RWPE2 (cell line): ENCODE results near the gene TENM4.

Experiments used
- ATAC-seq: fragments of 200-7000 bp; cut with Tn5 transposase; 3 replicates; pipeline ENCODE4 v1.9.1; 2021; ENCODE audit warnings: low read depth
- DNase-seq: peaks from one replicate; pipeline ENCODE4 v3.0.0-alpha.2; 2020; ENCODE audit warnings: low spot score
- H3K27ac ChIP-seq: fragments of 450-650 bp; 2 replicates; pipeline ENCODE4 v1.5.1; 2017; ENCODE audit warnings: mild to moderate bottlenecking; ENCODE audit not compliant: poor library complexity, severe bottlenecking
- H3K27me3 ChIP-seq: fragments of 250-450 bp; sonication (Bioruptor Pico); 2 replicates; pipeline ENCODE4 v1.5.1; 2021; ENCODE audit warnings: mild to moderate bottlenecking, moderate library complexity; ENCODE audit not compliant: insufficient read depth, poor library complexity, severe bottlenecking
- H3K36me3 ChIP-seq: fragments of 250-450 bp; sonication (Bioruptor Pico); 2 replicates; pipeline ENCODE4 v1.5.1; 2020; ENCODE audit warnings: low read depth, mild to moderate bottlenecking, moderate library complexity
- H3K4me1 ChIP-seq: fragments of 250-450 bp; sonication (Bioruptor Pico); 2 replicates; pipeline ENCODE4 v1.5.1; 2021; ENCODE audit warnings: mild to moderate bottlenecking, moderate library complexity; ENCODE audit not compliant: insufficient read depth, poor library complexity, severe bottlenecking
- H3K4me3 ChIP-seq: fragments of 250-450 bp; sonication (Bioruptor Pico); 2 replicates; pipeline ENCODE4 v1.5.1; 2021; ENCODE audit warnings: mild to moderate bottlenecking, moderate library complexity; ENCODE audit not compliant: severe bottlenecking
- H3K9me3 ChIP-seq: fragments of 250-450 bp; sonication (Bioruptor Pico); 2 replicates; pipeline ENCODE4 v1.5.1; 2021; ENCODE audit warnings: mild to moderate bottlenecking, moderate library complexity; ENCODE audit not compliant: severe bottlenecking
- CTCF ChIP-seq: fragments of 450-650 bp; IDR thresholded peaks from one replicate; pipeline ENCODE4 v1.5.1; 2017; ENCODE audit warnings: mild to moderate bottlenecking, moderate library complexity; ENCODE audit not compliant: poor library complexity, severe bottlenecking

Gene TENM4

GRCh38 chr11:79465160-79465559 lies 24.3 kb upstream of the TENM4 start:
- Histone ChIP-seq H3K27ac (no peak overlapping the region), H3K4me1 (peaks cover 4% of the 10 kb centered on the region), H3K9me3 (no peaks in the 10 kb centered on the region), H3K36me3 (no peaks in the 10 kb centered on the region), H3K27me3 (no peaks in the 10 kb centered on the region), H3K4me3 (no peak overlapping the region)
- ATAC-seq (no peak), DNase-seq (no peak)
- TF ChIP-seq CTCF, result no peak

- ATAC-seq (no peak), DNase-seq (no peak)
- Histone ChIP-seq H3K4me1 (peaks cover 4% of the 10 kb centered on the region), H3K27me3 (no peaks in the 10 kb centered on the region), H3K4me3 (no peak overlapping the region), H3K36me3 (no peaks in the 10 kb centered on the region), H3K9me3 (no peaks in the 10 kb centered on the region), H3K27ac (no peak overlapping the region)
- TF ChIP-seq CTCF, result no peak
These were observed 21.1 kb upstream of the TENM4 start for GRCh38 chr11:79461666-79462645.

- Histone ChIP-seq H3K27ac (no peak overlapping the region), H3K36me3 (no peaks in the 10 kb centered on the region), H3K27me3 (no peaks in the 10 kb centered on the region), H3K4me1 (peaks cover 4% of the 10 kb centered on the region), H3K4me3 (no peak overlapping the region), H3K9me3 (no peaks in the 10 kb centered on the region)
- peak; percentile 71 for TF ChIP-seq CTCF
- ATAC-seq (peak; percentile 92), DNase-seq (no peak)
These were observed 20.3 kb upstream of the TENM4 start for GRCh38 chr11:79461144-79461543.

GRCh38 chr11:79458709-79459108 lies 17.9 kb upstream of the TENM4 start:
- DNase-seq (no peak), ATAC-seq (no peak)
- no peaks in the 10 kb centered on the region for H3K36me3 ChIP-seq
- no peaks in the 10 kb centered on the region for H3K27me3 ChIP-seq
- no peak overlapping the region for H3K27ac ChIP-seq
- no peak for TF ChIP-seq CTCF
- peaks cover 4% of the 10 kb centered on the region for H3K4me1 ChIP-seq
- H3K9me3 ChIP-seq, result no peaks in the 10 kb centered on the region
- no peak overlapping the region for H3K4me3 ChIP-seq

GRCh38 chr11:79456501-79456900 lies 15.7 kb upstream of the TENM4 start:
- DNase-seq, result no peak
- H3K27me3 ChIP-seq, result no peaks in the 10 kb centered on the region
- peaks cover 4% of the 10 kb centered on the region for H3K4me1 ChIP-seq
- no peak for TF ChIP-seq CTCF
- no peak overlapping the region for H3K27ac ChIP-seq
- no peaks in the 10 kb centered on the region for H3K9me3 ChIP-seq
- no peak overlapping the region for H3K4me3 ChIP-seq
- no peaks in the 10 kb centered on the region for H3K36me3 ChIP-seq
- ATAC-seq, result no peak
